Daoy (cell line): Measurements from ENCODE around the gene POLR1E. TPM values are rescaled to one million over a fixed set of nuclear protein-coding genes. Genes with fewer than 3 reads are reported as not detected.
"Not testable (repeated sequence)": the region's sequence is repeated elsewhere in the genome, so short reads cannot be mapped to it uniquely, and the experiment has no call there.

Experiments used
- DNase-seq: peaks from one replicate; pipeline ENCODE4 v3.0.0-alpha.2; 2015; ENCODE audit warnings: low read depth
- total RNA-seq: library from RNA; depleted of rRNA; stranded (reverse); fragments of >200 nt; shearing (Covaris generic); gene quantifications from 2 replicates; pipeline ENCODE4 v1.2.3, GENCODE V29; 2014

Gene POLR1E
- total RNA-seq, 1 experiment from 2014 or later: 91.7 TPM

DNA sequence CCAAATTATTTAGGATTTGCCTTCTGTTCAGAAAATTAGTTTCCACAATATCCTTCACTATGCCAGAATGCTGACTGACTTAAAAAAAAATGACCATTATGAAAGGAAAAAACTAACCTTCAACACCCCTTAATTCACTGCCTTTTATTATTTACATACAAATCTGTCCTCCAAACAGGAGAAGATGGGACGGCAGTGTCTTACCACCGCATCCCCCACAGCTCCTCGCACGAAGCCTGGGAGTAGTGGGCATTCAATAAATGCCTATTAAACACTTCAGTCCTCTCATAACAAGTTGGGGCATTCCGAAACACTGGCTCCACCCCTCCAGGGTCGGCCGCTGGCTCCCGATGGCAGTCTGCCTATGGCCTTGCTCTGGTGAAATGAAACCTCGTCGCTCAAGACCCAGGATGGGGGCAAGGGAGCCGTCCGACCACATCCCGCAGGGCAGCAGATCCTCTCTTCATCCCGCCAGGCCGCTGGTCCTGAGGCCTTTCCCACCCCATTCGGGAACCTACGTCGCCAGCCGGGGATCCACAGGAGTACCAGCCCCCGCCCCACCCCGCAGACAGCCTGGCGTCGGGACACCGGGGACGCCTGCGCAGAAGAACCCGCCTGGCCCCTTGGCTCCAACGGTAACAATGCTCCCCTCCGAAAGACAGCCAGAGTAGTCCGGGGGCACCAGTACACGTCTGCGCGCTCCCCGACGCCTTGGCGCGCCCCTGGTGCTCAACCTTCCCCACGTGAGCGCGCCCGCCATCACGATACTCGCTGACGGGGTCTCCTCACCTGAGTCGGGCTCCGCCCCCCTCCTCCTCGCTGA lies 21.1 kb upstream of the POLR1E start:
- peak; percentile 82 for DNase-seq

DNA sequence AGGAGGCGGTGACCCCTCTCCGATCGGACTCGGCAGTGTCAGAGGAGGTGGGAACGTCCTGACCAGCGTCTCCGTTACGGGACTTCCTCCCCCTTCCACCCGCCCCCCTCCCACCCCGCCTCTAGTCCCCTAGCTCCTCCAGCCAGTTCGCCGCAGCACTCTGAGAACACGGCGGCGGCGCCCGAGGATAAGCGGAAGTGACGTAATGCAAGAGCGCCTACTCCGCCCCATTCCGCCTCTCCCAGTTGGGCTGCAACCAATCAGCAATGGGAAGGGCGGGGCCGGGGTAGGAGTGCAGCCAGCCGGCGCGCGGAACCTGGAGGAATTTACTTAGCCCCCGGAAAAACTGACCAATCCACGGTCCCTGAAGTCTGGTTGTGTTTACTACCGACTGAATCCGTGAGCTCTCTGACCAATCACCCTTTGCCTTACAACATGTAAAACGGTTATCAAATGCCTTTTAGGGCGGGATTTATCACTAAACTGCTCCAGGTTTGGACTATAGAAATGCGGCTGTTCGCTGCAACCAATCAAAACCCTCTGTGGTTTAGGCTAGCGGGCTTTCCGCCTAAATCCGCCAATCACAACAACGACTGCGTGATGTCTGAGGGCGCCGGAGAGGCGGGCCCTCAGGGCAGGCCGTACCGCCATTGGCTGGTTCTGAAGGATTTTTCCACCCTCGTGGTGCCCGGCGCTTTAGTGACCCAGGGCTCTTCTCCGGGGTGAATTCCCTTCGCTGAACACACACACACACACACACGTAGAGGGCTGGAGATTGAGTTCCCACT lies 20.3 kb upstream of the POLR1E start, which contains the start of gene ZBTB5:
Gene ZBTB5 (minus strand): TSS at position 202 of the 788 bp plus-strand sequence. CDS start 22,899 bp downstream, outside the sequence.
- peak; percentile 100 for DNase-seq

DNA sequence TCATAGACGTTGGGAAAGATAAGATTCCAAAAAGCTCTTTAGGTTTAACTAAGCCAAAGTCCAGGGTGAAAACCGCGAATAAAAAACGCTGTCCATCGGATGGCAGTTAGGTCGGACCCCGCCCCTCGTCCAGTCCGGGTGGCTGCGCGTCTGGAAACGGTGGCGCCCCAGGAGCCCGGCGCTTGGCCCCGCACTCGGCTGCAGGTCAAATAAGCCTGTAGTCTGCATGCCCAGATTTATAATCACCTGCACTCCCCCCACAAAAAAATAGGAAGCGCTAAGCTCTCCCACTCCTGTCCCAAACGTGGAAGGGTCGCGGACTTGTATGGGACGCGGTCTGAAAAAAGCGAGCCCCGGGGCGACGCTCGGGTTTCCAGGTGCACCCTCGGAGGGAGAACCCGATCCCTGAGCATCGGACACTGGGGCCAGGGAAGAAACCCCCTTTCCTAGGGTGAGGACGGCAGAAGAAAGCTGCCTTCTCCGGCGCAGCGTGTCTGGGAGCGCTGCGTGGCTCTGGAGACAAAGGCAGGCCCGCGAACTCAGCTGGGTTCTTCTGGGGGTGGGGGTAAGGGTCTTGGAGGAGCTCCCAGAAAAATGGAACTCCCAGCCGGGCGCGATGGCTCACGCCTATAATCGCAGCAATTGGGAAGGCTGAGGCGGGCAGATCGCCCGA lies 19.6 kb upstream of the POLR1E start:
- DNase-seq: peak; percentile 93

DNA sequence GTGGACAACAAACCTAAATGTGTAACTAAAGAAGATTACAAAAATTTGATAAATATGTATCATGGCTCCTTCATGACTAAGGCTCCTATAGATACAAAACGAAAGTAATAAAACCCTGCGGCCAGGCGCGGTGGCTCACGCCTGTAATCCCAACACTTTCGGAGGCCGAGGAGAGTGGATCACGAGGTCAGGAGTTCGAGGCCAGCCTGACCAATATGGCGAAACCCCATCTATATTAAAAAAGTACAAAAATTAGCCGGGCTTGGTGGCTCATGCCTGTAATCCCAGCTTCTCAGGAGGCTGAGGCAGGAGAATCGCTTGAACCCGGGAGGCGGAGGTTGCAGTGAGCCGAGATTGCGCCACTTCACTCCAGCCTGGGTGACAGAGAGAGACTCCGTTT lies 18.2 kb upstream of the POLR1E start:
- not testable (repeated sequence) for DNase-seq

DNA sequence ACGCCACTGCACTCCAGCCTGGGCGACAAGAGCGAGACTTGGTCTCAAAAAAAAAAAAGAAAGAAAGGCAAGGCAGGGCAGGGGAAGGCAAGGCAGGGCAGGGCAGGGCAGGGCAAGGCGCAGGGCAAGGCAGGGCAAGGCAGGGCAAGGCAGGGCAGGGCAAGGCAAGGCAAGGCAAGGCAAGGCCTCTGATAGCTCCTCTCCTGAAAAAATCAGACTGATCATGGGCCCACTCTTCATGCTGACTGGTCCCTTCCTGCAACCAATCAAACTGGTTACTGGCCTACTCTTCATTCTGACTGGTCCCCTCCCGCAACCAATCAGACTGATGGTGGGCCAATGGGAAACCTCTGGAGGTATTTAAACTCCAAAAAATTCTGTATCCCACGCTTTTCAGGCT lies 17.1 kb upstream of the POLR1E start:
- DNase-seq: no peak

DNA sequence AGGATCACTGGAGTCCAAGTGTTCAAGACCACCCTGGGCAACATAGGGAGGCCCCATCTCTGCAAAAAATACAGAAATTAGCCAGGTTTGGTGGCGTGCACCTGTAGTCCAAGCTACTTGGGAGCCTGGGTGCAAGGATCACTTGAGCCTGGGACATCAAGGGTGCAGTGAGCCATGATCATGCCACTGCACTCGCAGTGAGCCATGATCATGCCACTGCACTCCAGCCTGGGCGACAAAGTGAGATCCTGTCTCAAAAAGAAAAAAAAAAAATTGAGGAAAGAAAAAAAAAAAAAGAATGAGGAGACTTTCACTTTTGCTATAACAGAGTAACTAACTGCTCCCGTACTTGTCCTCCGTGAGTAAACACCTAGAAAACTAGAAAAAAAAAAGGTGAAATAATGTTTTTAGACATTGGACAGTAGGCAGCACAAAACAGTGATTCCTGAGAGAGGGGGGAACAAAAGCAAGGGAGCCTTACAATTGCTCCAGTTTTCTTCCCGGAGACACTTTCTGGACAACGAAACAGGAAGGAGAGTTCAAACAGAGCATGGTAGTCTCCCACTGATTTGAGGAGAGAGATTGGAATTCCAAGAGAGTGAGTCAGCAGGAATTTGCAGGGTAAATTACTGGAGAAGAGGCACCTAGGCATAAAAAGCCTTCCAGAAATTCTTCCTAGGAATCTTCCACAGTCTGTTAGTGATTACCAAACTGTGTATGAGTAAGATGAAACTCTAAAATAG lies 13.6 kb upstream of the POLR1E start:
- peak; percentile 92 for DNase-seq

DNA sequence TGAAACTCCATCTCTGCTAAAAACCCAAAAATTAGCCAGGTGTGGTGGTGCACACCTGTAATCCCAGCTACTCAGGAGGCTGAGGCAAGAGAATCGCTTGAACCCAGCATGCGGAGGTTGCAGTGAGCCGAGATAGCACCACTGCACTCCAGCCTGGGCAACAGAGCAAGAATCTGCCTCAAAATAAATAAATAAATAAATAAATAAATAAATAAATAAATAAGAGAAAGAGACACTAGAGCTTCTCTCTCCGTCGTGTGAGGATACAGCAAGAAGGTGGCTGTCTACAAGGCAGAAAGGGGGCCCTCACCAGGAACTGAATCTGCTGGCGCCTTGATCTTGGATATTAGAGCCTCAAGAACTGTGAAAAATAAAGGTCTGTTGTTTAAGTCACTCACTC lies 11.8 kb upstream of the POLR1E start:
- DNase-seq: not testable (repeated sequence)

DNA sequence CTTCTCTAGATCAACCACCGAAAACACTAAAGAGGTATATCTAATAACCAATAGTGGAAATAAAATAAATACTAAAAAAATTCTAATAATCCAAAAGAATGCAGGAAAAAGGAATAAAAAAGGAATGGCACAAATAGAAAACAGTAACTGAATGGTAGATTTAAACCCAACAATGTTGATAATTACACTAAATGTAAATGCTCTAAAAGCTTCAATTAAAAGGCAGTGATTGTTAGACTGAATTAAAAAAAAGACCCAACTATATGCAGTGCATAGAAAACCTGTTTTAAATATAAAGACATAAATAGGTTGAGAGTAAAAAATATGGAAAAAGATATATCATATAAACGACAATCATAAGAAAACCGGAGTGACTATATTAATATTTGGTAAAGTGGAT lies 11.3 kb upstream of the POLR1E start:
- DNase-seq: no peak

DNA sequence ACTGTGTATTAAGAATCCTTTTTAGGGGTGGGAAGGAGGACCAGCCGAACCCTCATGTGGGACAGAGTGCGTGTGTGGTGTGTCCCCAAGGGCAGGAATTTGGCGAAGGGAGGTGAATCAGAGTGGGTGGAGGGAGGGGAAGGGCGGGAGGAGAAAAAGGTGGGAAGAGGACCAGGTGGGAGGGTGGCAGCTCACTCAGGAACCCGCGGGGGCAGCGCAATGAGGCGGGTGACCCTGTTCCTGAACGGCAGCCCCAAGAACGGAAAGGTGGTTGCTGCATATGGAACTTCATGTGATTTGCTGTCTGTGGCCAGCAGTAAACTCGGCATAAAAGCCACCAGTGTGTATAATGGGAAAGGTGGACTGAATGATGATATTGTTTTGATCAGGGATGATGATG lies 8.8 kb upstream of the POLR1E start:
- no peak for DNase-seq

DNA sequence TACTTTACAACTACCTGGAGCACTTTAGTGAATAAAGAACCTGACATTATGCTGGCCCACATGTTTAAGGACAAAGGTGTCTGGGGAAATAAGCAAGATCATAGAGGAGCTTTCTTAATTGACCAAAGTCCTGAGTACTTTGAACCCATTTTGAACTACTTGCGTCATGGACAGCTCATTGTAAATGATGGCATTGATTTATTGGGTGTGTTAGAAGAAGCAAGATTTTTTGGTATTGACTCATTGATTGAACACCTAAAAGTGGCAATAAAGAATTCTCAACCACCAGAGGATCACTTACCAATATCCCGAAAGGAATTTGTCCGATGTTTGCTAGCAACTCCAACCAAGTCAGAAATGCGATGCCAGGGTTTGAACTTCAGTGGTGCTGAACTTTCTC lies 8.3 kb upstream of the POLR1E start:
- not testable (repeated sequence) for DNase-seq

DNA sequence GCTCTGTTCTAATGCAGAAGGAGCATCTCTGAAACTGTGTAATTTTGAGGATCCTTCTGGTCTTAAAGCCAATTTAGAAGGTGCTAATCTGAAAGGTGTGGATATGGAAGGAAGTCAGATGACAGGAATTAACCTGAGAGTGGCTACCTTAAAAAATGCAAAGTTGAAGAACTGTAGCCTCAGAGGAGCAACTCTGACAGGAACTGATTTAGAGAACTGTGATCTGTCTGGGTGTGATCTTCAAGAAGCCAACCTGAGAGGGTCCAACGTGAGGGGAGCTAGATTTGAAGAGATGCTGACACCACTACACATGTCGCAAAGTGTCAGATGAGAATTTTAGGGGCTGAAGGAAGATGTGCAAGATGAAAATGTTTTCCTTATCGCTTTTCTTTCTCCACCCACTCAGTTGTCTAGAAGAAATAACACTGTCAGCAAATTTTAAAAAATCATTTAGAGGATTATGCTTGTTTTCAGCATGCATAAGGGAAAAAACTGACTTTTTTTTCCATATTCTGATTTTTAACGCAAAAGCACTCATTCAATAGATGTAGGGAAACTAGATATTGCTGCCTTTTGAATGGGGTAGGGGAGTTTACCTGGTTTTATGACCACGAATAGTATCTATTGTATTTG lies 7.6 kb upstream of the POLR1E start:
- not testable (repeated sequence) for DNase-seq

DNA sequence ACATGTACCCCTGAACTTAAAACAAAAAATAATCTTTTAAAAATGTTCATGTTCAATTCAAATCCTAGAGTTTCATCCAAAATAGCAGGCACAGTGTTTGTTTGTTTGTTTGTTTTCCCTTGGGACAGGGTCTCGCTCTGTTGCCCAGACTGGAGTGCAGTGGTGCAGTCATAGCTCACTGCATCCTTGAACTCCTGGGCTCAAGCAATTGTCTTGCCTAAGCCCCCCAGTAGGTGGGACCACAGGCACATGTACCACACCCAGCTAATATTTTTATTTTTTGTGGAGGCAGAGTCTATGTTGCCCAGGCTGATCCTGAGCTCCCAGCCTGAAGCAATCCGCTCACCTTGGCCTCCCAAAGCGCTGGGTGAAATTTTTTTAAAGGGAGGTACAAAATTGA lies 5.0 kb upstream of the POLR1E start:
- no peak for DNase-seq

DNA sequence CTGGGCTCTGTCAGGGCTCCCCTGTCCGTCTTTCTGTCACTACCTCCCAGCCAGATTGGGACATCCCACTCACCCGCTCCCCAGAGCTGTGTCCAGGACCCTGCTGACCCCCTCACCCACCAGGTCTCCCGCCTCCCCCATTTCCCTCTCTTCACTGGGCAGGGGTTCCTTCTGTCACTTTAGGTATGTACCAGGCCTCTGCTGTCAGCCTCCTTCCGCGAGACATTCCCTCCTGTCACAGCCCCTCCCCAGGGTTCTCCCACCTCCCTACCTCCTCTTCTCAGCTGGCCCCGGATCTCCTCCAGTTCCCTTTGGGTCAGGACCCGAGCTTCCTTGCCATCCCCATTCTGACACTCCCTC lies 488 bp downstream of the POLR1E start:
- no peak for DNase-seq

DNA sequence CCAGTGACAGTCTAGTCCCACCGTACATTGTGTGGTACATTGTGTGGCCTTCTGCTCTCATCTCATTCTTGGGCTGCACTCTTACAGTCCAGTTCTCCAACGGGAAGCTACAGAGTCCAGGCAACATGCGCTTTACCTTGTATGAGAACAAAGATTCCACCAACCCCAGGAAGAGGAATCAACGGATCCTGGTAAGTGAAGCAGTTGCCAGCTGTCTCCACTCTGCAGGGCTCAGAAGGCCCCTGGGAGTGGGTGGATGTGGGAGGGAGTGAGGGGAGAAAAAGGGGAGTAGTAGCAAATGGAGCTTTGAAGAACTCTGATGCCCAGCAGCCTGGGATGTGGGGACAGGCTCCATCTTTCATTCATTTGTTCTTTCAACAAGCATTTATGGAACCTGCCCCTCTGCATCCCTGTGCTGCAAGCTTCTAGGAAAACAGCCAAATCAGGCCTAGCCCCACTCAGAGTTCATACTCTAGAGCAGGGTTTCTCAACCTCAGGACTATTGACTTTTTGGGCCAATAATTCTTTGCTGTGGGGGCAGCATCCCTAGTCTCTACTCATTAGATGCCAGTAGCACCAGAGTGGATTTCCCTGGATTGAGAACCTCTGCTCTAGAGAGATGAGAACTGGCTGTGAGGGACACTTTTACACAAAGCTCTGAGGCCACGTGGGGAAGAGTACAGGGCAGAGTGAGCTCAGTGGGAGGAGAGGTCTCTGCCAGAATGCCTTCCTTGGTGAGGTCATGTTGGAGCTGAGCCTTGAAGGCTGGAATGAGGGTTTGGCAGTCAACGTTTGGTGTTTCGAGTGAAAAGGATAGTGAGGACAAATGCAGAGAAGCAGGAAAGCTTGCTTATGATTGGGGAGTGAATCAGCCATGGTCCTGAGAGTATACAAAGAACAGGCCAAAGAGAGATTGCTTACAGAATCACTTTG lies 1.1 kb downstream of the POLR1E start:
- peak; percentile 79 for DNase-seq

DNA sequence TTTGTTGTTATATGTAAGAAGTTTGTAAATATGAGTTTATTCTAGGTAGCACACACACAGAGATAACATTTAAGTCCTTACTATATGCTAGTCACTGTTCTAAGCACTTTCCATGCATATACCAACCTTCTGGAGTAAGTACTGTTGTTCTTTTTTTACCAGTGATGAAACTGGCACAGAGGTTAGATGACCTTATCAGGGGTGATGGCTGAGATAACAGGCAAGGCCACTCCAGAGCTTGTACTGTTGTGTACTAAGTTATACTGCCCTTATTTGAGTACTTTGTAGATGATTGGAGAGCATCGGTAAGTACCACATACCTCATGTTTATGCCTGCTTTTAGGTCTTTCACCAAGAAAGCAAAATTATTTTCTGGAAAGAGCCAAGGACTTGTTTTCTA lies 6.2 kb downstream of the POLR1E start:
- no peak for DNase-seq

DNA sequence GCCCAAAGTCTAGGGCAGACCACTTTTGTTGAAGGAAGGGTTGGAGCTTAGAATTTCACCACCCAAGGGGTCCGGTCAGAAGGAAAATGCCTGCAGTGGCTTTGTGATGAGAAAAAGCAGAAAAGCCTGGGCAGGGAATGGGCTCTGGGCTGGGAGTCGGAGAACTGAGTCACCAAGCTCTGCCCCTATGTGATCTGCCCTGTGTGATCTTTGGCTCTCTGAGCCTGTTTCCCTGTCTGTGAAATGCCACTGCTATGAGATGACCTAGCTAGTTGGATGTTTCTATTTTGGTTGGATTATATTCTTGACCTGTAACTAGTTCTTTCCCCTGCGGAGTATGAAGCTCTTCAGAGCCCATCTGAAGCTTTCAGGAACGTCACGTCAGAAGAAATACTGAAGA lies 9.8 kb downstream of the POLR1E start:
- DNase-seq: no peak

DNA sequence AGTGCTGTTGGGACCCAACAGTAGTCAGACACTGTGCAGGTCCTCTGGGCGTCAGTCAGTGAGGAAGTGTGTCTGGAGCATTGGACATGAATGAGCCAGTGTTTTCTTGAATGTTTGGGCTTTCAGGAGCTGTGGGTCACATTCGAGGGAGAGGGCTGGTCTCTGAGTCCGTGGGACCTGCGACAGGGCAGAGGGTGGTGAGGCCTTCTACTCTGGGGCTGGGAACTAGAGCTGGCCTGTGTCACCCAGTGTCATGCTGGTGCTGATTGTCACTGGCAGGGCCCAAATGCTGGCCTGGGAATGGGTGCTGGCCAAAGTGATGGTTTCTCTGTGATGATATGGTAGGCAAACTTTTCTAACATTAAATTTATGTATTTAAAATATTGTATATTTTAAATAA lies 10.3 kb downstream of the POLR1E start:
- no peak for DNase-seq

DNA sequence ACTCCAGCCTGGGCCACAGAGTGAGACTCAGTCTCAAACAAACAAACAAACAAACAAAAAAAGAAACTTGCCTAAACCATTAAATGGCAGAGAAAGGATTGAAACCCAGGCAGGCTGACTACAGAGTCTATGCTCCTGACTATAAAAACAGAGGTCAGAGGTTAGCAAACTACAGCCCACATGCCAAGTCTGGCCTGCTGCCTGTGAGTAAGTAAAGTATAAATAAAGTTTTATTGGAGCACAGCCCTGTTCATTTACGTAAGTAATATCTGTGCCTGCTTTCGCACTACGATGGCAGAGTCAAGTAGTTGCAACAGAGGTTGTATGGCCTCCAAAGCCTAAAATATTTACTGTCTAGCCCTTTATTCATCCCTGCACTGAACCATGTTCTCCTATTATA lies 11.6 kb downstream of the POLR1E start:
- no peak for DNase-seq

DNA sequence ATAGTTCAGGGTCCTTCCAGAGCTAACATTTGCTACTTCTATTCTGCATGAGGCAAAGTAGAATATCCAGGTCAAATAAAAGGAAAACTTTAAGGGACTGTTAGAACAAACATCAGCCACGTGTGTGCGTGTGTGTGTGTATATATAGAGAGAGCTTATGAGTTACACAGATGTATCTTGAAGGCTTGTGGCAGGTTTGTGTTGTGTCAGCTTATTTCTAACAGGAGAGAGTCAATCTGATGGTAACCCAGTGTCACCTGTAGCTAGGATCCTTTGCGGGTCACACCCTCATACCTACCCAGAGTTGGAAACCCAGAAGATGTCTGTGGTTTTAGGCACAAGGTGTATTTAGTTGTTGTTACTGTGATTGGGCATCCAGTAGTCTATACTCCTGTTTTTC lies 12.7 kb downstream of the POLR1E start:
- no peak for DNase-seq

DNA sequence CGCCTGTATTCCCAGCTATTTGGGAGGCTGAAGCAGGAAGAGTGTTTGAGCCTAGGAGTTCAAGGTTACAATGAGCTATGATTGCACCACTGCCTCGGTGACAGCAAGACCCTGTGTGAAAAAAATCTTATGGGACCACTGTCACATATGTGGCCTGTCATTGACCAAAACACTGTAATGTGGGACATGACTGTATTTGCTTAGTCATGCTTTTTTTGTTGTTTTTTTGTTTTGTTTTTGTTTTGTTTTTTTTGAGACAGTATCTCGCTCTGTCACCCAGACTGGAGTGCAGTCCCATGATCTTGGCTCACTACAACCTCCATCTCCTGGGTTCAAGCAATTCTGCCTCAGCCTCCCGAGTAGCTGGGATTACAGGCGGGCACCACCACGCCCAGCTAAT lies 13.5 kb downstream of the POLR1E start:
- no peak for DNase-seq
